Hindlimb muscle (tissue), 1 donor: ENCODE data around the gene TMEM217. TPM values are rescaled to one million over a fixed set of nuclear protein-coding genes. Genes with fewer than 3 reads are reported as not detected.
"Not testable (repeated sequence)": the region's sequence is repeated elsewhere in the genome, so short reads cannot be mapped to it uniquely, and the experiment has no call there.

Experiments used
- DNase-seq: peaks from one replicate; pipeline ENCODE4 v3.0.0-alpha.2; 2013
- polyA plus RNA-seq: library from polyadenylated mRNA; unstranded; fragments of 120-200 nt; gene quantifications from one replicate; pipeline ENCODE4 v1.2.1, GENCODE V29; 2013; ENCODE audit not compliant: insufficient read length

The TMEM217 gene
- polyA plus RNA-seq = 0.72 TPM

GRCh38 chr6:37257634-37258404, at the start of gene TMEM217, which contains the start of gene TBC1D22B:
TSS of gene TMEM217 (minus strand) at chr6:37258144. CDS start at chr6:37219030, 39,114 bp downstream.
TSS of gene TBC1D22B (plus strand) at chr6:37257772. CDS start at chr6:37257918, 146 bp downstream.
- peak; percentile 92 for DNase-seq

GRCh38 chr6:37307484-37307883, 49.5 kb upstream of the TMEM217 start:
- DNase-seq = not testable (repeated sequence)

- no peak for DNase-seq
Observed at GRCh38 chr6:37306624-37307222, 48.8 kb upstream of the TMEM217 start.

- no peak for DNase-seq
Observed at GRCh38 chr6:37305841-37306425, 48.0 kb upstream of the TMEM217 start.

- no peak for DNase-seq
Observed at GRCh38 chr6:37304766-37305165, 46.8 kb upstream of the TMEM217 start.

GRCh38 chr6:37303891-37304503, 46.1 kb upstream of the TMEM217 start:
- no peak for DNase-seq

- no peak for DNase-seq
Observed at GRCh38 chr6:37303091-37303660, 45.2 kb upstream of the TMEM217 start.

GRCh38 chr6:37302086-37302686, 44.2 kb upstream of the TMEM217 start:
- no peak for DNase-seq

GRCh38 chr6:37299990-37300389, 42.0 kb upstream of the TMEM217 start:
- DNase-seq = no peak

GRCh38 chr6:37298958-37299357, 41.0 kb upstream of the TMEM217 start:
- DNase-seq = no peak

- not testable (repeated sequence) for DNase-seq
Observed at GRCh38 chr6:37297637-37298036, 39.7 kb upstream of the TMEM217 start.

- DNase-seq = no peak
Observed at GRCh38 chr6:37293426-37293825, 35.5 kb upstream of the TMEM217 start.

GRCh38 chr6:37289931-37290330, 32.0 kb upstream of the TMEM217 start:
- DNase-seq = no peak

GRCh38 chr6:37288247-37288646, 30.3 kb upstream of the TMEM217 start:
- DNase-seq = no peak

- DNase-seq = no peak
Observed at GRCh38 chr6:37287519-37288157, 29.7 kb upstream of the TMEM217 start.

GRCh38 chr6:37285861-37286311, 27.9 kb upstream of the TMEM217 start:
- no peak for DNase-seq

GRCh38 chr6:37284781-37285180, 26.8 kb upstream of the TMEM217 start:
- DNase-seq = no peak

- peak; percentile 85 for DNase-seq
Observed at GRCh38 chr6:37283671-37284151, 25.8 kb upstream of the TMEM217 start.

GRCh38 chr6:37283268-37283667, 25.3 kb upstream of the TMEM217 start:
- DNase-seq = peak; percentile 74

GRCh38 chr6:37282371-37282770, 24.4 kb upstream of the TMEM217 start:
- no peak for DNase-seq

- DNase-seq = no peak
Observed at GRCh38 chr6:37280162-37280887, 22.4 kb upstream of the TMEM217 start.
